ENCODE results near the gene CST4.

Gene CST4

DNA sequence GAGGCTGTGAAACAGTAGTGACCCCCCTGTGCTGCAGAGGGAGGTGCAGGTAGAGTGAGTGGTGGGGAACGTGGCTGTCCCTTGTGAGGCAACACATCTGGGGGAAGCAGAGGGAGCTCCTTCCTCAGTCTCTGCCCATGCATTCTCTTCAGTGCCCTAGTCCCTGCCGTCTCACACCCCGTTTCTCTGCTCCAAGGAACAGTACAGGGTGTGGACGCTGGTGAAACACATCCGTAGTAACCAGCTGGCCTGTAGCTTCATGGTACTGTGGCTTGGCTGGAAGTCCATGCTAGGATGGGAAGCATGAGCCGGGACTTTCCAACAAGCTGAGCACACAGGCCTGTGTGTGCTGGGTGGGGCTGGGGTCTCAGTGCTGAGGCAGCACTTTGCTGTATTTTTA lies 25.7 kb downstream of the CST4 start:
- no peaks in the 10 kb centered on the region for H3K9me2 ChIP-seq (replicated peaks; ENCODE audit: control insufficient read depth, low read length)
- no peaks in the 10 kb centered on the region for H3K27me3 ChIP-seq (ENCODE audit: control insufficient read depth, low read length)
- H3K79me2 ChIP-seq (ENCODE audit: control insufficient read depth, low read length), result no peaks in the 10 kb centered on the region
- H3K4me3 ChIP-seq (ENCODE audit: low read length), result no peak overlapping the region
- no peaks in the 10 kb centered on the region for H3F3A ChIP-seq (ENCODE audit: control insufficient read depth, insufficient read depth)
- TF ChIP-seq, protein P1, sequence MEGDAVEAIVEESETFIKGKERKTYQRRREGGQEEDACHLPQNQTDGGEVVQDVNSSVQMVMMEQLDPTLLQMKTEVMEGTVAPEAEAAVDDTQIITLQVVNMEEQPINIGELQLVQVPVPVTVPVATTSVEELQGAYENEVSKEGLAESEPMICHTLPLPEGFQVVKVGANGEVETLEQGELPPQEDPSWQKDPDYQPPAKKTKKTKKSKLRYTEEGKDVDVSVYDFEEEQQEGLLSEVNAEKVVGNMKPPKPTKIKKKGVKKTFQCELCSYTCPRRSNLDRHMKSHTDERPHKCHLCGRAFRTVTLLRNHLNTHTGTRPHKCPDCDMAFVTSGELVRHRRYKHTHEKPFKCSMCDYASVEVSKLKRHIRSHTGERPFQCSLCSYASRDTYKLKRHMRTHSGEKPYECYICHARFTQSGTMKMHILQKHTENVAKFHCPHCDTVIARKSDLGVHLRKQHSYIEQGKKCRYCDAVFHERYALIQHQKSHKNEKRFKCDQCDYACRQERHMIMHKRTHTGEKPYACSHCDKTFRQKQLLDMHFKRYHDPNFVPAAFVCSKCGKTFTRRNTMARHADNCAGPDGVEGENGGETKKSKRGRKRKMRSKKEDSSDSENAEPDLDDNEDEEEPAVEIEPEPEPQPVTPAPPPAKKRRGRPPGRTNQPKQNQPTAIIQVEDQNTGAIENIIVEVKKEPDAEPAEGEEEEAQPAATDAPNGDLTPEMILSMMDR (IDR thresholded peaks at IDR 0.05; ENCODE audit: low read depth, low read length, poor library complexity, severe bottlenecking), result no peak
- no peak for TF ChIP-seq EZH2phosphoT487 (IDR thresholded peaks at IDR 0.05; ENCODE audit: borderline replicate concordance, low read length)
- H4K20me1 ChIP-seq (ENCODE audit: control insufficient read depth, insufficient read depth, low read depth, low read length), result no peaks in the 10 kb centered on the region
- H3K4me1 ChIP-seq (ENCODE audit: control insufficient read depth, low read length), result no peaks in the 10 kb centered on the region
- H3K27ac ChIP-seq (ENCODE audit: low read depth, low read length), result no peak overlapping the region
- no peaks in the 10 kb centered on the region for H3K36me3 ChIP-seq (ENCODE audit: control insufficient read depth, low read length)
- no peak overlapping the region for H3K4me2 ChIP-seq (ENCODE audit: low read length)
- no peaks in the 10 kb centered on the region for H3K9me3 ChIP-seq (ENCODE audit: control insufficient read depth, insufficient read depth, low read length)

DNA sequence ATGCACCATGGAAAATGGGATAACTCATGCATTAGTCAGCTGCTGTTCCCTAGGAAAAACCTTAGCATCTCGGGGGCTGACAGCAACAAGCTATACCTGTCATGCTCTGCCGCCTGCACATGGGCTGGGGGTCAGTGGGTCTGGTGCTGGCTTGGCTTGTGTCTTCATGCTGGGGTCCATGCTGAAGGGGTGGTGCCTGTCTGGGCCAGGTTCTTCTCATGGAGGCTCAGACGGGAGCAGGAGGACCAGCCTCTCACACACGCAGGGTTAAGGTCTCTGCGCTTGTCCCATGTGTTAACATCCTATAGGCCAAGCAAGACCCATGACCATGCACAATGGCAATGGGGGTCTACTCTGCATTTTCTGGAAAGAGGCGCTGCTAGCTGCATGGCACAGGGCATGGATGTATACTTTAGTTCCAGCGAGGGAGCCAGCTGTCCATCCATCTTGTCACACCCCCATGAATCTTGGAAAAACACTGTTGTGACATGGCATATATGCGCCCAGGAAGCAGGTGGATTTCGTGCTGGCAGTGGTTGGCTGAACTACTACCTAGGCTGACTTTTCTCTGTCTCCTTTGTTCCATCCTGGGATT lies 26.5 kb downstream of the CST4 start:
- Histone ChIP-seq H3K79me2 (ENCODE audit: control insufficient read depth, low read length) (no peaks in the 10 kb centered on the region), H4K20me1 (ENCODE audit: control insufficient read depth, insufficient read depth, low read depth, low read length) (no peaks in the 10 kb centered on the region), H3K27me3 (ENCODE audit: control insufficient read depth, low read length) (no peaks in the 10 kb centered on the region), H3F3A (ENCODE audit: control insufficient read depth, insufficient read depth) (no peaks in the 10 kb centered on the region), H3K4me2 (ENCODE audit: low read length) (no peak overlapping the region), H3K4me3 (ENCODE audit: low read length) (no peak overlapping the region), H3K27ac (ENCODE audit: low read depth, low read length) (no peak overlapping the region), H3K9me2 (replicated peaks; ENCODE audit: control insufficient read depth, low read length) (no peaks in the 10 kb centered on the region), H3K4me1 (ENCODE audit: control insufficient read depth, low read length) (no peaks in the 10 kb centered on the region), H3K9me3 (ENCODE audit: control insufficient read depth, insufficient read depth, low read length) (no peaks in the 10 kb centered on the region), H3K36me3 (ENCODE audit: control insufficient read depth, low read length) (no peaks in the 10 kb centered on the region)
- TF ChIP-seq EZH2phosphoT487 (IDR thresholded peaks at IDR 0.05; ENCODE audit: borderline replicate concordance, low read length), result no peak
- TF ChIP-seq, protein P1 (IDR thresholded peaks at IDR 0.05; ENCODE audit: low read depth, low read length, poor library complexity, severe bottlenecking), result no peak

DNA sequence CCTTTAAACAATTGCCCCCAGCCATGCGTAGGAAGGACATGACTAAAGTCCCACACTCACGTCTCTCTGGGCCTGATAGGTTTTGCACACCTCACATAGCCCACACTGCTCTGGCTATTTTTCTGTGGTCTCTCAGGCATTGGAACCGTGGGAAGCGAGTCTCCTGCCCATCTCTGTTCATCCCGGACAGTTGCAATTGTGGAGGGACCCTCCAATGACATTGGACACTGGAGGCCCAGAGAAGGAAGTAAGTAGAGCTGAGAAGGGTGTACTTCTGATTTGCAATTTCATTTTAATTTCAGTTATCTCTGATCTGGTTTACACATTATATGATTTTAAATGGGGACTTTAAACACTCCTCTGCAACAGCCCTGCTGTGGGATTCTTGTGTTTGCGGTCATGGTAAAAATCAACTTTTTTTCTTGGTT lies 27.8 kb downstream of the CST4 start:
- Histone ChIP-seq H3K4me3 (ENCODE audit: low read length) (no peak overlapping the region), H3K9me3 (ENCODE audit: control insufficient read depth, insufficient read depth, low read length) (no peaks in the 10 kb centered on the region), H3K9me2 (replicated peaks; ENCODE audit: control insufficient read depth, low read length) (no peaks in the 10 kb centered on the region), H3F3A (ENCODE audit: control insufficient read depth, insufficient read depth) (no peaks in the 10 kb centered on the region), H3K4me2 (ENCODE audit: low read length) (no peak overlapping the region), H3K79me2 (ENCODE audit: control insufficient read depth, low read length) (no peaks in the 10 kb centered on the region), H3K4me1 (ENCODE audit: control insufficient read depth, low read length) (peaks cover under 1% of the 10 kb centered on the region), H3K27ac (ENCODE audit: low read depth, low read length) (no peak overlapping the region), H3K36me3 (ENCODE audit: control insufficient read depth, low read length) (no peaks in the 10 kb centered on the region), H3K27me3 (ENCODE audit: control insufficient read depth, low read length) (no peaks in the 10 kb centered on the region), H4K20me1 (ENCODE audit: control insufficient read depth, insufficient read depth, low read depth, low read length) (no peaks in the 10 kb centered on the region)
- TF ChIP-seq, protein P1 (IDR thresholded peaks at IDR 0.05; ENCODE audit: low read depth, low read length, poor library complexity, severe bottlenecking), result no peak
- TF ChIP-seq EZH2phosphoT487 (IDR thresholded peaks at IDR 0.05; ENCODE audit: borderline replicate concordance, low read length), result no peak
